A549 (cell line): ENCODE results near the gene CD209. TPM values are rescaled to one million over a fixed set of nuclear protein-coding genes. Genes with fewer than 3 reads are reported as not detected.

Experiments
- ATAC-seq, 2 experiments: fragments of 200-7000 bp in 1 of 2; fragments of >200 bp in 1 of 2; cut with Nextera tagmentation in 1 of 2; cut with Tn5 transposase in 1 of 2; 3 replicates each; pipeline versions ENCODE4 v1.8.0 to v1.9.1; 2018 to 2020; ENCODE audit warnings: mild to moderate bottlenecking in 1 of 2, moderate library complexity in 1 of 2
- CTCF ChIA-PET: fragments of 300-600 bp; sonication (Branson Sonifier 250); formaldehyde crosslinking; extraction: SDS; loops from one replicate; lab custom pipeline; 2021; ENCODE audit warnings: antibody characterized with exemption, inconsistent platforms; lab: Yijun Ruan, JAX
- POLR2A ChIA-PET: fragments of 350-600 bp; formaldehyde crosslinking; extraction: SDS; loops from one replicate; lab custom pipeline; 2021; ENCODE audit warnings: antibody characterized with exemption, inconsistent platforms; lab: Yijun Ruan, JAX
- DNase-seq, 2 experiments: peaks; one replicate each; pipeline versions ENCODE4 v3.0.0 to v3.0.0-alpha.2; 2011 to 2016; ENCODE audit warnings: low read depth in 1 of 2, low spot score in 1 of 2
- FAIRE-seq: peaks from 2 replicates; lab custom pipeline; 2011; peaks lifted over from hg19 to GRCh38; lab: Jason Lieb, UNC
- H3K27ac ChIP-seq, 2 experiments: fragments of >200 bp; sonication (Bioruptor Twin); formaldehyde crosslinking; 3 replicates each; pipeline ENCODE4 v1.5.1; 2016 to 2017
- H3K4me1 ChIP-seq: fragments of >200 bp; sonication (Bioruptor Twin); formaldehyde crosslinking; 3 replicates; pipeline ENCODE4 v1.6.1; 2016
- H3K4me2 ChIP-seq: fragments of >200 bp; sonication (Bioruptor Twin); formaldehyde crosslinking; 3 replicates; pipeline ENCODE4 v1.6.1; 2016
- H3K4me3 ChIP-seq: fragments of >200 bp; sonication (Bioruptor Twin); formaldehyde crosslinking; 3 replicates; pipeline ENCODE4 v1.5.1; 2016
- H3K9me3 ChIP-seq: fragments of >200 bp; sonication (Bioruptor Twin); formaldehyde crosslinking; 3 replicates; pipeline ENCODE4 v1.6.1; 2016
- ATOH8 ChIP-seq: fragments of 250-450 bp; sonication (Bioruptor Pico); IDR thresholded peaks from 2 replicates; pipeline ENCODE4 v1.5.0; 2020; ENCODE audit warnings: low read depth, mild to moderate bottlenecking, moderate library complexity
- EHF ChIP-seq: fragments of 250-450 bp; sonication (Bioruptor Pico); IDR thresholded peaks from 2 replicates; pipeline ENCODE4 v1.5.0; 2020; ENCODE audit warnings: mild to moderate bottlenecking
- FOSL2 ChIP-seq, 2 experiments: fragments of 450-650 bp in 1 of 2; fragments of >200 bp in 1 of 2; sonication (Bioruptor Twin) in 1 of 2; formaldehyde crosslinking; IDR thresholded peaks; 2 replicates each; pipeline versions ENCODE4 v1.5.0 to v1.6.1; 2016 to 2020; ENCODE audit warnings: mild to moderate bottlenecking in 1 of 2, moderate library complexity in 1 of 2
- GATA3 ChIP-seq: IDR thresholded peaks from 2 replicates; pipeline ENCODE4 v1.6.1; 2012; ENCODE audit warnings: borderline replicate concordance
- HEYL ChIP-seq: fragments of 250-450 bp; sonication (Bioruptor Pico); IDR thresholded peaks from 2 replicates; pipeline ENCODE4 v1.8.0; 2021; ENCODE audit warnings: mild to moderate bottlenecking, moderate library complexity
- KDM5A ChIP-seq: fragments of 200-600 bp; sonication (generic); IDR thresholded peaks from 2 replicates; pipeline ENCODE4 v1.6.1; 2016; ENCODE audit warnings: antibody characterized with exemption, mild to moderate bottlenecking
- NFE2L2 ChIP-seq: fragments of 150-350 bp; conservative IDR thresholded peaks from 2 replicates; pipeline ENCODE4 v1.6.1; 2014; ENCODE audit warnings: low read length
- NPAS2 ChIP-seq: fragments of 250-450 bp; sonication (Bioruptor Pico); IDR thresholded peaks from 2 replicates; pipeline ENCODE4 v1.8.0; 2022; ENCODE audit warnings: mild to moderate bottlenecking, moderate library complexity, borderline replicate concordance
- POLR2AphosphoS2 ChIP-seq: conservative IDR thresholded peaks from 2 replicates; pipeline ENCODE4 v1.6.1; 2012; ENCODE audit warnings: low read length, improper control_type of control experiment, inconsistent platforms
- RAD21 ChIP-seq, 2 experiments: fragments of >200 bp in 1 of 2; sonication (Bioruptor Twin) in 1 of 2; formaldehyde crosslinking in 1 of 2; IDR thresholded peaks in 1 of 2; conservative IDR thresholded peaks in 1 of 2; 2 replicates in 1 of 2; 3 replicates in 1 of 2; pipeline ENCODE4 v1.6.1; 2012 to 2018; ENCODE audit warnings: inconsistent platforms in 1 of 2
- REST ChIP-seq: fragments of 200-600 bp; sonication (generic); IDR thresholded peaks from 2 replicates; pipeline ENCODE4 v1.6.1; 2016; ENCODE audit warnings: antibody characterized with exemption, mild to moderate bottlenecking, moderate library complexity
- ZFP36 ChIP-seq: fragments of 450-650 bp; IDR thresholded peaks from 2 replicates; pipeline ENCODE4 v1.6.1; 2014; ENCODE audit warnings: borderline replicate concordance; ENCODE audit not compliant: partially characterized antibody
- WGBS: methylation state at CpG from one replicate; pipeline ENCODE4 v1.1.6; 2017; ENCODE audit errors: missing lambda C conversion rate; 5-methylcytosine and 5-hydroxymethylcytosine counted together
- polyA plus RNA-seq, 4 experiments: library from polyadenylated mRNA; depleted of rRNA in 3 of 4; stranded (reverse); fragments of >200 nt; fragmentation: RNase III in 1 of 4; extraction: RNeasy Plus Mini Kit Qiagen cat#74134 plus additional on column Dnase treatment in 1 of 4; gene quantifications; 2 replicates in 3 of 4; 3 replicates in 1 of 4; pipeline ENCODE4 v1.2.3, GENCODE V29; 2011 to 2017
- TF ChIP-seq, protein P1 (sequence below): fragments of 250-450 bp; sonication (Bioruptor Pico); IDR thresholded peaks from 2 replicates; pipeline ENCODE4 v1.5.0; 2021; ENCODE audit warnings: mild to moderate bottlenecking, moderate library complexity, borderline replicate concordance
- TF ChIP-seq, protein P2 (sequence below): IDR thresholded peaks from 2 replicates; pipeline ENCODE4 v1.6.1; 2012; ENCODE audit warnings: low read depth, borderline replicate concordance
- TF ChIP-seq, protein P3 (sequence below): IDR thresholded peaks from 2 replicates; pipeline ENCODE4 v1.6.1; 2012

Gene CD209
- polyA plus RNA-seq, 2 of the 4 experiments (the other 2 are of a cell fraction) = not detected

GRCh38 chr19:7778081-7778480 lies 30.7 kb upstream of the CD209 start:
- no peak overlapping the region for H3K27ac ChIP-seq
- POLR2A ChIA-PET = no interaction called here
- 41% methylated on average over 5 of the region's 5 CpGs for WGBS
- H3K4me3 ChIP-seq = no peak overlapping the region
- no peak for TF ChIP-seq REST
- TF ChIP-seq, protein P1, sequence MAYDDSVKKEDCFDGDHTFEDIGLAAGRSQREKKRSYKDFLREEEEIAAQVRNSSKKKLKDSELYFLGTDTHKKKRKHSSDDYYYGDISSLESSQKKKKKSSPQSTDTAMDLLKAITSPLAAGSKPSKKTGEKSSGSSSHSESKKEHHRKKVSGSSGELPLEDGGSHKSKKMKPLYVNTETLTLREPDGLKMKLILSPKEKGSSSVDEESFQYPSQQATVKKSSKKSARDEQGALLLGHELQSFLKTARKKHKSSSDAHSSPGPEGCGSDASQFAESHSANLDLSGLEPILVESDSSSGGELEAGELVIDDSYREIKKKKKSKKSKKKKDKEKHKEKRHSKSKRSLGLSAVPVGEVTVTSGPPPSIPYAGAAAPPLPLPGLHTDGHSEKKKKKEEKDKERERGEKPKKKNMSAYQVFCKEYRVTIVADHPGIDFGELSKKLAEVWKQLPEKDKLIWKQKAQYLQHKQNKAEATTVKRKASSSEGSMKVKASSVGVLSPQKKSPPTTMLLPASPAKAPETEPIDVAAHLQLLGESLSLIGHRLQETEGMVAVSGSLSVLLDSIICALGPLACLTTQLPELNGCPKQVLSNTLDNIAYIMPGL (CRISPR knock-in tag) = no peak
- no peak for TF ChIP-seq ATOH8 (CRISPR knock-in tag)
- no peak for TF ChIP-seq RAD21 (conservative IDR thresholded peaks at IDR 0.05 in 1 of 2, IDR thresholded peaks at IDR 0.05 in 1 of 2)
- TF ChIP-seq EHF (CRISPR knock-in tag) = no peak
- TF ChIP-seq NPAS2 (CRISPR knock-in tag) = no peak
- no peak for FAIRE-seq
- no peak for ATAC-seq
- H3K9me3 ChIP-seq = no peaks in the 10 kb centered on the region
- H3K4me2 ChIP-seq = no peak overlapping the region
- CTCF ChIA-PET = no interaction called here
- H3K4me1 ChIP-seq = no peaks in the 10 kb centered on the region
- DNase-seq = no peak

- ATAC-seq (no peak), DNase-seq (no peak), FAIRE-seq (no peak)
- no peak overlapping the region for H3K4me3 ChIP-seq
- ChIA-PET POLR2A (no interaction called here), CTCF (interaction anchor here (0.9 kb wide), 1 partner anchor 9 kb away, joined by 3 read pairs; no protein-coding TSS in a partner anchor)
- H3K27ac ChIP-seq = no peak overlapping the region
- no peak overlapping the region for H3K4me2 ChIP-seq
- 56% methylated on average over 9 of the region's 9 CpGs for WGBS
- TF ChIP-seq, protein P2, sequence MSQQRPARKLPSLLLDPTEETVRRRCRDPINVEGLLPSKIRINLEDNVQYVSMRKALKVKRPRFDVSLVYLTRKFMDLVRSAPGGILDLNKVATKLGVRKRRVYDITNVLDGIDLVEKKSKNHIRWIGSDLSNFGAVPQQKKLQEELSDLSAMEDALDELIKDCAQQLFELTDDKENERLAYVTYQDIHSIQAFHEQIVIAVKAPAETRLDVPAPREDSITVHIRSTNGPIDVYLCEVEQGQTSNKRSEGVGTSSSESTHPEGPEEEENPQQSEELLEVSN = no peak
- TF ChIP-seq HEYL (CRISPR knock-in tag) = no peak
- TF ChIP-seq KDM5A = no peak
- TF ChIP-seq, protein P3, sequence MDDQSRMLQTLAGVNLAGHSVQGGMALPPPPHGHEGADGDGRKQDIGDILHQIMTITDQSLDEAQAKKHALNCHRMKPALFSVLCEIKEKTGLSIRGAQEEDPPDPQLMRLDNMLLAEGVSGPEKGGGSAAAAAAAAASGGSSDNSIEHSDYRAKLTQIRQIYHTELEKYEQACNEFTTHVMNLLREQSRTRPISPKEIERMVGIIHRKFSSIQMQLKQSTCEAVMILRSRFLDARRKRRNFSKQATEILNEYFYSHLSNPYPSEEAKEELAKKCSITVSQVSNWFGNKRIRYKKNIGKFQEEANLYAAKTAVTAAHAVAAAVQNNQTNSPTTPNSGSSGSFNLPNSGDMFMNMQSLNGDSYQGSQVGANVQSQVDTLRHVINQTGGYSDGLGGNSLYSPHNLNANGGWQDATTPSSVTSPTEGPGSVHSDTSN = no peak
- TF ChIP-seq ZFP36 = no peak
- TF ChIP-seq POLR2AphosphoS2 = no peak
- TF ChIP-seq NFE2L2 = no peak
- TF ChIP-seq GATA3 = no peak
- TF ChIP-seq FOSL2 (IDR thresholded peaks at IDR 0.05) = no peak
- TF ChIP-seq FOSL2 (CRISPR knock-in tag; IDR thresholded peaks at IDR 0.05) = no peak
- H3K4me1 ChIP-seq = no peaks in the 10 kb centered on the region
- no peaks in the 10 kb centered on the region for H3K9me3 ChIP-seq
These were observed 28.4 kb upstream of the CD209 start for GRCh38 chr19:7775761-7776160.
